MM.1S (cell line): ENCODE data around the gene CD163.
"Not testable (repeated sequence)": the region's sequence is repeated elsewhere in the genome, so short reads cannot be mapped to it uniquely, and the experiment has no call there.

ENCODE experiments used
- CTCF ChIP-seq: fragments of 300-600 bp; sonication (generic); IDR thresholded peaks from 2 replicates; pipeline ENCODE4 v1.5.1; 2016; ENCODE audit warnings: antibody characterized with exemption, low read length, mixed read lengths
- EZH2 ChIP-seq: fragments of 300-600 bp; sonication (generic); optimal IDR thresholded peaks from 2 replicates; pipeline ENCODE3; 2017; ENCODE audit warnings: low read depth, mild to moderate bottlenecking, antibody characterized with exemption, low read length, mixed read lengths

GRCh38 chr12:7437494-7437893, 66.1 kb downstream of the CD163 start:
- not testable (repeated sequence) for TF ChIP-seq CTCF, EZH2
